Peyer's patch (tissue), 4 donors: ENCODE results near the gene TIGD3. TPM values are rescaled to one million over a fixed set of nuclear protein-coding genes. Genes with fewer than 3 reads are reported as not detected.
A peak's percentile ranks its signal among the peaks of the same experiment; 100 is the strongest.

Source experiments
- DNase-seq, 3 donors: peaks; one replicate each; pipeline ENCODE4 v3.0.0-alpha.2; 2017 to 2019
- H3K27ac ChIP-seq, 4 donors: fragments of 200-600 bp; sonication (generic); one replicate each; pipeline ENCODE4 v1.5.1; 2016 to 2019
- H3K27me3 ChIP-seq, 2 donors: fragments of 200-600 bp; sonication (generic); one replicate each; pipeline ENCODE4 v1.5.1; 2019
- H3K36me3 ChIP-seq, 3 donors: fragments of 200-600 bp; sonication (generic); one replicate each; pipeline ENCODE4 v1.5.1; 2016 to 2019
- H3K4me1 ChIP-seq, 4 donors: fragments of 200-600 bp; sonication (generic); one replicate each; pipeline ENCODE4 v1.5.1; 2016 to 2019
- H3K4me3 ChIP-seq, 4 donors: fragments of 200-600 bp; sonication (generic); 1 replicate in 3 of 4; 2 replicates in 1 of 4; pipeline ENCODE4 v1.5.1; 2016 to 2019; ENCODE audit warnings: mild to moderate bottlenecking in 1 of 4
- H3K9me3 ChIP-seq, 4 donors: fragments of 200-600 bp; sonication (generic); one replicate each; pipeline ENCODE4 v1.5.1; 2016 to 2019; ENCODE audit warnings: mild to moderate bottlenecking in 1 of 4
- POLR2A ChIP-seq, 2 donors: fragments of 450-650 bp; IDR thresholded peaks; one replicate each; pipeline ENCODE4 v1.5.1; 2017; ENCODE audit warnings: antibody characterized with exemption in 2 of 2, mild to moderate bottlenecking in 2 of 2, moderate library complexity in 2 of 2
- total RNA-seq, 4 donors: library from RNA; depleted of rRNA; stranded (reverse); fragments of >200 nt; gene quantifications; one replicate each; pipeline ENCODE4 v1.1.0, GENCODE V29; 2016
- TF ChIP-seq, protein P1 (sequence below), 6 experiments: fragments of 450-650 bp in 4 of 6; fragments of 200-600 bp in 2 of 6; sonication (generic) in 1 of 6; IDR thresholded peaks; one replicate each; pipeline ENCODE4 v1.5.1; 2017 to 2019; ENCODE audit warnings: antibody characterized with exemption in 6 of 6, mild to moderate bottlenecking in 3 of 6, moderate library complexity in 1 of 6

Gene TIGD3
- total RNA-seq, 4 donors from 2014 or later: 3.3 to 11.7 (median 7.7) TPM

DNA sequence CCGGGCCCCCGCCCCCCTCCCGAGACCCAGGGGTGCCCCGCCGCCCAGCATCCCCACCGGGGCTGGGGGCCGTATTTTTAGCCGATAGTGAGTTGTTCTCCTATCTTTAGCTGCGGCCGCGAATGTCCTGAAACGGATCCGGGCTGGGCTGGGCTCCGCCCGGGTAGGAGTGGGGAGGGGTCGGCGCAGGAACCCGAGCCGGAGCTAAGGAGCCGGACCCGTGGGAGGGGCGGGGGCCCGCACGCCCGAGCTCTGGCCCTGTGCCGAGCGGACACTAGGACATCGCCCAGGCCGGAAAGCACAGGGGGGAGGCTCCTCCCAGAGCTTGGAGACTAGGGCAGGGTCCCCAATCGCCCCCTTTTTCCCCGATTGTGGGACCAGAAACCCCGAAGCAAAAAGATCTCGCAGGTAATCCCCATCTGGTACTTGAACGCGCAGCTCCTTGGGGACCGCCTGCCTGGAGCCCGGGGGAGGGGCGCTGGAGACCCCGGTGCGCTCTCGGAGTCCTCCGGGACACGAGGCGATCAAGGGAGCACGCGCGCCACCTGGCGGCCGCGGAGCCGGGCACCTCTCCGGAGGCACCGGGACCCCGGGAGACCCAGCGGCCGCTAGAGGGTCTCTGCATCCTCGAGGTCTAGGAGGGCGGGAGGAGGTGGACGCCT is 39.2 kb upstream of the TIGD3 start:
- DNase-seq: peak; percentile 73 to 92 (median 90)
- TF ChIP-seq POLR2A (IDR thresholded peaks at IDR 0.05): peak in 1 of 2 donors; percentile 19
- TF ChIP-seq, protein P1, sequence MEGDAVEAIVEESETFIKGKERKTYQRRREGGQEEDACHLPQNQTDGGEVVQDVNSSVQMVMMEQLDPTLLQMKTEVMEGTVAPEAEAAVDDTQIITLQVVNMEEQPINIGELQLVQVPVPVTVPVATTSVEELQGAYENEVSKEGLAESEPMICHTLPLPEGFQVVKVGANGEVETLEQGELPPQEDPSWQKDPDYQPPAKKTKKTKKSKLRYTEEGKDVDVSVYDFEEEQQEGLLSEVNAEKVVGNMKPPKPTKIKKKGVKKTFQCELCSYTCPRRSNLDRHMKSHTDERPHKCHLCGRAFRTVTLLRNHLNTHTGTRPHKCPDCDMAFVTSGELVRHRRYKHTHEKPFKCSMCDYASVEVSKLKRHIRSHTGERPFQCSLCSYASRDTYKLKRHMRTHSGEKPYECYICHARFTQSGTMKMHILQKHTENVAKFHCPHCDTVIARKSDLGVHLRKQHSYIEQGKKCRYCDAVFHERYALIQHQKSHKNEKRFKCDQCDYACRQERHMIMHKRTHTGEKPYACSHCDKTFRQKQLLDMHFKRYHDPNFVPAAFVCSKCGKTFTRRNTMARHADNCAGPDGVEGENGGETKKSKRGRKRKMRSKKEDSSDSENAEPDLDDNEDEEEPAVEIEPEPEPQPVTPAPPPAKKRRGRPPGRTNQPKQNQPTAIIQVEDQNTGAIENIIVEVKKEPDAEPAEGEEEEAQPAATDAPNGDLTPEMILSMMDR (IDR thresholded peaks at IDR 0.05): peak; percentile 92 to 98 (median 94)
- peaks cover 0 to 62% (median 8%) of the 10 kb centered on the region in 4 donors for H3K4me1 ChIP-seq

DNA sequence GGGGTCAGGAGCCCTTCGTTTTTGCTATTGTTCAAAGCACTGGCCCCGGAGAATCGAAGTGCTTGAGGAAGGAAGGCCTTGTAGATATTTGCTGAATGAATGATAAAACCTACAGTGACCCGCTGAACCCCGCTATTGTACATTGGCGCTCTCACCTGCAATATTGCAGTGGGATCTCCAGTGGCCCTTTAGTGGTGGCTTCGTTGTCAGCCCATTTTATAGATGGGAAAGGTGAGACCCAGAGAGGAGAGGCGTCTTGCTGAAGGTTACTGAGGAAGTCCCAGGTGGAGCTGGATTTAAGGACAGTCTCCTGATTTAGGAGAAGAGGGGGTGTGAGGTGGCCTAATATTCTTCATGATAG is 38.7 kb upstream of the TIGD3 start:
- Histone ChIP-seq H3K4me1 (peaks cover 0 to 57% (median 8%) of the 10 kb centered on the region in 4 donors), H3K27me3 (no peaks in the 10 kb centered on the region), H3K9me3 (no peaks in the 10 kb centered on the region), H3K36me3 (peaks cover 0 to under 1% (median 0%) of the 10 kb centered on the region in 3 donors), H3K4me3 (peak overlapping the region; percentile 69 to 93 (median 76)), H3K27ac (peak overlapping the region; percentile 75 to 93 (median 85))
- no peak for DNase-seq
- TF ChIP-seq, protein P1 (IDR thresholded peaks at IDR 0.05): no peak
- no peak for TF ChIP-seq POLR2A (IDR thresholded peaks at IDR 0.05)

More for the DNA sequence above, 39.2 kb upstream of the TIGD3 start:
- Histone ChIP-seq H3K9me3 (no peaks in the 10 kb centered on the region), H3K4me3 (peak overlapping the region; percentile 69 to 93 (median 76)), H3K27me3 (no peaks in the 10 kb centered on the region), H3K27ac (peak overlapping the region; percentile 75 to 93 (median 85)), H3K36me3 (no peaks in the 10 kb centered on the region)

DNA sequence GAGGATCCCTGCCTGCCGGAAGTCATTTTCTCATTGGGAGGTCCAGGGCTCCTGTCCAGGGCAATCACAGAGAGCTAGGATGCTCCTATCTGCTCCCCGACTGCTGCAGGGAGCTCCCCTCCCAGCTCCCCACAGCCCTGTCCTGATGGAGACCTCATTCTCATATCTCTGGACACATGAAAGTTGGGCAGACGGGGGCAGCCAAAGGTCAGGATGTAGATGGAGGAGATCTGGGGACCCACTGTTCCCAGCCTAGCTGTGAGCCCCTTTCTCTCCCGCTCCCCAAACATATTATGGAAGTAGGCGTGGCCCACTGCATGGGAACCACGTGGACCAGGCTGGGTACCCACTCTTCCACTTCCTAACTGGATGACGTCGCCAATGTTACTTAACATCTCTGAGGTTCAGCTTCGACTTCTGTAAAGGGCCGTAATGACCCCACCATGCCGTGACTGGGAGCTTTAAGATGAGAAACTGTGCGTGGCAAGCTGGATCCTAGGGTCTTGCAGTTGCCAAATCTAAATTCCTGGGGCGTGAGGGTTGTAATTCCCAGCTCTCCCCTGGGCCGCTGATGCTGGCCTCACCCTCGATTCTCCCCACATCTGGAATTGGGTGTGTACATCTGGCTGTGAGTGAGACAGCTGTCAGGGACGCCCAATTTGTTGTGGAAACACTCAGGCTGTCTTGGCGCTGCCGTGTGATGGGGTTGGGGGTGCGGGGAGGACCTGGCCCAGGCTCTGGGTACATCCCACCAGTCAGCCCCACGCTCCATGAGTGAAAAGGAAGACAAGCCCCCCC is 38.1 kb upstream of the TIGD3 start:
- Histone ChIP-seq H3K4me1 (peaks cover 0 to 57% (median 8%) of the 10 kb centered on the region in 4 donors), H3K27me3 (no peaks in the 10 kb centered on the region), H3K27ac (peak overlapping the region; percentile 75 to 93 (median 85)), H3K4me3 (peak overlapping the region; percentile 69 to 93 (median 76)), H3K9me3 (no peaks in the 10 kb centered on the region), H3K36me3 (peaks cover 0 to 7% (median 0%) of the 10 kb centered on the region in 3 donors)
- TF ChIP-seq, protein P1 (IDR thresholded peaks at IDR 0.05): no peak
- TF ChIP-seq POLR2A (IDR thresholded peaks at IDR 0.05): no peak
- no peak for DNase-seq

DNA sequence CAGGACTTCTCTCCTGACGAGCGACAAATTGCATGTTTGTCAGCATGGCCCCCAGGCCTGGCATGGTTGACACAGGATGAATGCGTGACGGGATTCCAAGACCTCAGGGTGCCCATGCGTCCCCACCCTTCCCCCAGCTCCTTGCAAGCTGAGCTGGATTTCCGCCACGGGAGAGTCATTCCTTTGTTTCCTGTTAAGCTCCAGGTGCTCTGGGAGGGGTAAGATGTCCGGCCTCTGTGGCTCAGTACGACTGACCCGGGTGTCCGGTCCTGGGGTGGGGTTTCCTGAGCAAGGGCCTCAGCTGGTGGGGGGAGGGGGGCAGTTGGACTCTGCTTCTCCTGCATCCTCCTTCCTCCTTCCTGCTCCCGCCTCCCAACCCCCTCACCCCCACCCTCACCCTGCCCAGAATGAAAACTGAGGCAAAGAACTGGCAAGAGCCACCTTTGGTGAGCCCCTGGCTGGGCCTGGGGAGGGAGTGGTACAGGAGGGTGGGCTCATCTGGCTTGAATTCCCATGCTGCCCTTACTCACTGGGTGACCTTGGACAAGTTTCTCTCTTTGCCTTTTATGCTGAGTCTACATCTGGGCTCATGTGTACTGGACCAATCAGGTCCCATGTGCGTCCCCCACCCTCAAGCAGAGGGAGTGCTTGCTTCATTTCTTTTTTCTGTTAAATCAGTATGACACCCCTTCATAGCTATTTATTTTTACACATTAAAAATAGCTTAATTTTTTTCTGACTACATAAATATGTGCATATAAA is 37.3 kb upstream of the TIGD3 start:
- H3K4me1 ChIP-seq: peaks cover 0 to 57% (median 8%) of the 10 kb centered on the region in 4 donors

More for the DNA sequence above, 37.3 kb upstream of the TIGD3 start:
- Histone ChIP-seq H3K9me3 (no peaks in the 10 kb centered on the region), H3K4me3 (peak overlapping the region in 3 of 4 donors; percentile 75 to 93 (median 78)), H3K36me3 (peaks cover 0 to 15% (median 0%) of the 10 kb centered on the region in 3 donors), H3K27ac (peak overlapping the region; percentile 40 to 93 (median 85)), H3K27me3 (no peaks in the 10 kb centered on the region)
- TF ChIP-seq, protein P1 (IDR thresholded peaks at IDR 0.05): no peak
- TF ChIP-seq POLR2A (IDR thresholded peaks at IDR 0.05): no peak
- DNase-seq: peak in 2 of 3 donors; percentile 82 to 85
